ENCODE measurements around the gene LYRM4. TPM values are rescaled to one million over a fixed set of nuclear protein-coding genes. Genes with fewer than 3 reads are reported as not detected.

The LYRM4 gene
- total and polyA plus RNA-seq, 12 donors = 18.3 to 33.0 (median 24.5) TPM

- WGBS, 2 donors = 95 to 96% methylated on average over 2 of the region's 2 CpGs
- no peak overlapping the region for H3K4me3 ChIP-seq
- peaks cover 0 to 11% (median 0%) of the 10 kb centered on the region in 11 donors for H3K9me3 ChIP-seq
- no peaks in the 10 kb centered on the region for H3K36me3 ChIP-seq
- no peaks in the 10 kb centered on the region for H3K27me3 ChIP-seq
- H3K4me1 ChIP-seq = no peaks in the 10 kb centered on the region
- DNase-seq (no peak), ATAC-seq (no peak)
- intact Hi-C loops (cut with DNase I) = loop anchor here in 1 of 10 donors (10.0 kb wide), 1 partner anchor 324 kb away; no protein-coding TSS in a partner anchor
- TF ChIP-seq, protein P1, sequence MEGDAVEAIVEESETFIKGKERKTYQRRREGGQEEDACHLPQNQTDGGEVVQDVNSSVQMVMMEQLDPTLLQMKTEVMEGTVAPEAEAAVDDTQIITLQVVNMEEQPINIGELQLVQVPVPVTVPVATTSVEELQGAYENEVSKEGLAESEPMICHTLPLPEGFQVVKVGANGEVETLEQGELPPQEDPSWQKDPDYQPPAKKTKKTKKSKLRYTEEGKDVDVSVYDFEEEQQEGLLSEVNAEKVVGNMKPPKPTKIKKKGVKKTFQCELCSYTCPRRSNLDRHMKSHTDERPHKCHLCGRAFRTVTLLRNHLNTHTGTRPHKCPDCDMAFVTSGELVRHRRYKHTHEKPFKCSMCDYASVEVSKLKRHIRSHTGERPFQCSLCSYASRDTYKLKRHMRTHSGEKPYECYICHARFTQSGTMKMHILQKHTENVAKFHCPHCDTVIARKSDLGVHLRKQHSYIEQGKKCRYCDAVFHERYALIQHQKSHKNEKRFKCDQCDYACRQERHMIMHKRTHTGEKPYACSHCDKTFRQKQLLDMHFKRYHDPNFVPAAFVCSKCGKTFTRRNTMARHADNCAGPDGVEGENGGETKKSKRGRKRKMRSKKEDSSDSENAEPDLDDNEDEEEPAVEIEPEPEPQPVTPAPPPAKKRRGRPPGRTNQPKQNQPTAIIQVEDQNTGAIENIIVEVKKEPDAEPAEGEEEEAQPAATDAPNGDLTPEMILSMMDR (IDR thresholded peaks at IDR 0.05) = no peak
- no peak overlapping the region for H3K27ac ChIP-seq
These were observed 189.5 kb downstream of the LYRM4 start for GRCh38 chr6:5071216-5071615.

- ATAC-seq (no peak), DNase-seq (no peak)
- Histone ChIP-seq H3K27ac (no peak overlapping the region), H3K27me3 (no peaks in the 10 kb centered on the region), H3K9me3 (peaks cover 0 to 11% (median 0%) of the 10 kb centered on the region in 11 donors), H3K36me3 (no peaks in the 10 kb centered on the region), H3K4me1 (no peaks in the 10 kb centered on the region), H3K4me3 (no peak overlapping the region)
- TF ChIP-seq, protein P1 (IDR thresholded peaks at IDR 0.05) = no peak
- intact Hi-C loops (cut with DNase I) = loop anchor here in 1 of 10 donors (10.0 kb wide), 1 partner anchor 327 kb away; no protein-coding TSS in a partner anchor
- 95 to 96% methylated on average over 17 of the region's 17 CpGs for WGBS, 2 donors
These were observed 192.5 kb downstream of the LYRM4 start for GRCh38 chr6:5068153-5068751.

- DNase-seq (no peak), ATAC-seq (no peak)
- H3K27me3 ChIP-seq = no peaks in the 10 kb centered on the region
- TF ChIP-seq, protein P1 (IDR thresholded peaks at IDR 0.05) = no peak
- 98 to 100% methylated on average over 3 of the region's 3 CpGs for WGBS, 2 donors
- H3K9me3 ChIP-seq = peaks cover 0 to 11% (median 0%) of the 10 kb centered on the region in 11 donors
- no peaks in the 10 kb centered on the region for H3K4me1 ChIP-seq
- H3K27ac ChIP-seq = no peak overlapping the region
- no peak overlapping the region for H3K4me3 ChIP-seq
- H3K36me3 ChIP-seq = no peaks in the 10 kb centered on the region
- intact Hi-C loops (cut with DNase I) = loop anchor here in 1 of 10 donors (10.0 kb wide), 1 partner anchor 327 kb away; no protein-coding TSS in a partner anchor
These were observed 193.4 kb downstream of the LYRM4 start for GRCh38 chr6:5067305-5067704.

DNA sequence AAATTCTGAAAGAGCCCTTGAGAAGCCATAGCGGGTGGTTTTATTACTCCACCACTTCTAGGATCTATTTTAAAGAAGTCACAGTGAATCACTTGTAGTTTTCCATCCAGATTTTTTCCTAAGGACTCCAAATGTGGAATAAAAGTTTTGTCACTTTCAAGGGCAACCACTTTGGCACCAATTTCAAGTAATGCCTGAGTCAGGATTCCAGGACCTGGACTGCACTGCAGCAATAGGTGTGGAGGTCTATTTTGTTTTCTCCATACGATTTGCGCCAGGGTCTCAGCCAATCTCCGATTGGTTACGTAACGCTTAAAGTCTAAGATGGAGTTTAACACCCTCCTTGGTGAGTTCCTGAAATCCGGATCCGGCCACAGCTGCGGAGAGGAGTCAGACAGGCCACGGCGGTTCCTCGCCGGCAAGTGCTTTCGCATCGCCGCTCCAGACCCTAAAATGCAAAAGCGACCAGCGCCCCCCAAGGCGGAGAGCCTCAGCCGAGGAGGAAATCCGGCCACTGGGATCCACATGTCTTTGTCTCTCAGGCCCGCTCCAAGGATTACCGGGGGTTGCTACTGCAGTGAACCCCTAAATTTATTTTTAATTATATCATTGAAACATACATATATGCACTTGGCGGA lies 194.2 kb downstream of the LYRM4 start:
- TF ChIP-seq, protein P1 (IDR thresholded peaks at IDR 0.05) = no peak
- no peak overlapping the region for H3K27ac ChIP-seq
- no peaks in the 10 kb centered on the region for H3K4me1 ChIP-seq
- H3K27me3 ChIP-seq = no peaks in the 10 kb centered on the region
- no peak for DNase-seq
- no peak overlapping the region for H3K4me3 ChIP-seq
- intact Hi-C loops (cut with DNase I) = loop anchor here in 1 of 10 donors (10.0 kb wide), 1 partner anchor 328 kb away; no protein-coding TSS in a partner anchor
- peaks cover 0 to 11% (median 0%) of the 10 kb centered on the region in 11 donors for H3K9me3 ChIP-seq
- no peak for ATAC-seq
- 93 to 96% methylated on average over 24 of the region's 24 CpGs for WGBS, 2 donors
- no peaks in the 10 kb centered on the region for H3K36me3 ChIP-seq

Data from heart right ventricle (tissue), 16 donors.